ENCODE results near the gene CROCC2. TPM values are rescaled to one million over a fixed set of nuclear protein-coding genes. Genes with fewer than 3 reads are reported as not detected.
A peak's percentile ranks its signal among the peaks of the same experiment; 100 is the strongest.

CROCC2 gene
- total and polyA plus RNA-seq, 2 of the 13 experiments (the other 11 are each of a cell fraction or from before 2014, with no cell fraction given): not detected

GRCh38 chr2:240966906-240967680 is 61.0 kb downstream of the CROCC2 start (continued):
- TF ChIP-seq, protein P1, sequence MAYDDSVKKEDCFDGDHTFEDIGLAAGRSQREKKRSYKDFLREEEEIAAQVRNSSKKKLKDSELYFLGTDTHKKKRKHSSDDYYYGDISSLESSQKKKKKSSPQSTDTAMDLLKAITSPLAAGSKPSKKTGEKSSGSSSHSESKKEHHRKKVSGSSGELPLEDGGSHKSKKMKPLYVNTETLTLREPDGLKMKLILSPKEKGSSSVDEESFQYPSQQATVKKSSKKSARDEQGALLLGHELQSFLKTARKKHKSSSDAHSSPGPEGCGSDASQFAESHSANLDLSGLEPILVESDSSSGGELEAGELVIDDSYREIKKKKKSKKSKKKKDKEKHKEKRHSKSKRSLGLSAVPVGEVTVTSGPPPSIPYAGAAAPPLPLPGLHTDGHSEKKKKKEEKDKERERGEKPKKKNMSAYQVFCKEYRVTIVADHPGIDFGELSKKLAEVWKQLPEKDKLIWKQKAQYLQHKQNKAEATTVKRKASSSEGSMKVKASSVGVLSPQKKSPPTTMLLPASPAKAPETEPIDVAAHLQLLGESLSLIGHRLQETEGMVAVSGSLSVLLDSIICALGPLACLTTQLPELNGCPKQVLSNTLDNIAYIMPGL (CRISPR knock-in tag; IDR thresholded peaks at IDR 0.05; ENCODE audit: borderline replicate concordance in 1 of 2, low read depth in 1 of 2): peak in 1 of 2 experiments; percentile 66; a peak in 1 of 4 replicates
- TF ChIP-seq TFE3 (CRISPR knock-in tag; IDR thresholded peaks at IDR 0.05): no peak
- TF ChIP-seq, protein P2, sequence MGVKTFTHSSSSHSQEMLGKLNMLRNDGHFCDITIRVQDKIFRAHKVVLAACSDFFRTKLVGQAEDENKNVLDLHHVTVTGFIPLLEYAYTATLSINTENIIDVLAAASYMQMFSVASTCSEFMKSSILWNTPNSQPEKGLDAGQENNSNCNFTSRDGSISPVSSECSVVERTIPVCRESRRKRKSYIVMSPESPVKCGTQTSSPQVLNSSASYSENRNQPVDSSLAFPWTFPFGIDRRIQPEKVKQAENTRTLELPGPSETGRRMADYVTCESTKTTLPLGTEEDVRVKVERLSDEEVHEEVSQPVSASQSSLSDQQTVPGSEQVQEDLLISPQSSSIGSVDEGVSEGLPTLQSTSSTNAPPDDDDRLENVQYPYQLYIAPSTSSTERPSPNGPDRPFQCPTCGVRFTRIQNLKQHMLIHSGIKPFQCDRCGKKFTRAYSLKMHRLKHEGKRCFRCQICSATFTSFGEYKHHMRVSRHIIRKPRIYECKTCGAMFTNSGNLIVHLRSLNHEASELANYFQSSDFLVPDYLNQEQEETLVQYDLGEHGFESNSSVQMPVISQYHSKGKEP (CRISPR knock-in tag; IDR thresholded peaks at IDR 0.05): no peak
- no peak for TF ChIP-seq ZBTB43 (CRISPR knock-in tag; conservative IDR thresholded peaks at IDR 0.05)
- no peak for TF ChIP-seq MTERF4 (CRISPR knock-in tag; IDR thresholded peaks at IDR 0.05)
- no peak for TF ChIP-seq NFKBIZ (CRISPR knock-in tag; IDR thresholded peaks at IDR 0.05)
- TF ChIP-seq GTF2F1 (IDR thresholded peaks at IDR 0.05; ENCODE audit: low read length): no peak
- no peak for TF ChIP-seq DPF2 (CRISPR knock-in tag; IDR thresholded peaks at IDR 0.05; ENCODE audit: borderline replicate concordance, low read depth)
- TF ChIP-seq, protein P3, sequence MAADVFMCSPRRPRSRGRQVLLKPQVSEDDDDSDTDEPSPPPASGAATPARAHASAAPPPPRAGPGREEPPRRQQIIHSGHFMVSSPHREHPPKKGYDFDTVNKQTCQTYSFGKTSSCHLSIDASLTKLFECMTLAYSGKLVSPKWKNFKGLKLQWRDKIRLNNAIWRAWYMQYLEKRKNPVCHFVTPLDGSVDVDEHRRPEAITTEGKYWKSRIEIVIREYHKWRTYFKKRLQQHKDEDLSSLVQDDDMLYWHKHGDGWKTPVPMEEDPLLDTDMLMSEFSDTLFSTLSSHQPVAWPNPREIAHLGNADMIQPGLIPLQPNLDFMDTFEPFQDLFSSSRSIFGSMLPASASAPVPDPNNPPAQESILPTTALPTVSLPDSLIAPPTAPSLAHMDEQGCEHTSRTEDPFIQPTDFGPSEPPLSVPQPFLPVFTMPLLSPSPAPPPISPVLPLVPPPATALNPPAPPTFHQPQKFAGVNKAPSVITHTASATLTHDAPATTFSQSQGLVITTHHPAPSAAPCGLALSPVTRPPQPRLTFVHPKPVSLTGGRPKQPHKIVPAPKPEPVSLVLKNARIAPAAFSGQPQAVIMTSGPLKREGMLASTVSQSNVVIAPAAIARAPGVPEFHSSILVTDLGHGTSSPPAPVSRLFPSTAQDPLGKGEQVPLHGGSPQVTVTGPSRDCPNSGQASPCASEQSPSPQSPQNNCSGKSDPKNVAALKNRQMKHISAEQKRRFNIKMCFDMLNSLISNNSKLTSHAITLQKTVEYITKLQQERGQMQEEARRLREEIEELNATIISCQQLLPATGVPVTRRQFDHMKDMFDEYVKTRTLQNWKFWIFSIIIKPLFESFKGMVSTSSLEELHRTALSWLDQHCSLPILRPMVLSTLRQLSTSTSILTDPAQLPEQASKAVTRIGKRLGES (CRISPR knock-in tag; IDR thresholded peaks at IDR 0.05; ENCODE audit: borderline replicate concordance): no peak
- TF ChIP-seq ZNF549 (CRISPR knock-in tag; IDR thresholded peaks at IDR 0.05): no peak
- no peak for TF ChIP-seq ZNF17 (CRISPR knock-in tag; IDR thresholded peaks at IDR 0.05)
- TF ChIP-seq, protein P4, sequence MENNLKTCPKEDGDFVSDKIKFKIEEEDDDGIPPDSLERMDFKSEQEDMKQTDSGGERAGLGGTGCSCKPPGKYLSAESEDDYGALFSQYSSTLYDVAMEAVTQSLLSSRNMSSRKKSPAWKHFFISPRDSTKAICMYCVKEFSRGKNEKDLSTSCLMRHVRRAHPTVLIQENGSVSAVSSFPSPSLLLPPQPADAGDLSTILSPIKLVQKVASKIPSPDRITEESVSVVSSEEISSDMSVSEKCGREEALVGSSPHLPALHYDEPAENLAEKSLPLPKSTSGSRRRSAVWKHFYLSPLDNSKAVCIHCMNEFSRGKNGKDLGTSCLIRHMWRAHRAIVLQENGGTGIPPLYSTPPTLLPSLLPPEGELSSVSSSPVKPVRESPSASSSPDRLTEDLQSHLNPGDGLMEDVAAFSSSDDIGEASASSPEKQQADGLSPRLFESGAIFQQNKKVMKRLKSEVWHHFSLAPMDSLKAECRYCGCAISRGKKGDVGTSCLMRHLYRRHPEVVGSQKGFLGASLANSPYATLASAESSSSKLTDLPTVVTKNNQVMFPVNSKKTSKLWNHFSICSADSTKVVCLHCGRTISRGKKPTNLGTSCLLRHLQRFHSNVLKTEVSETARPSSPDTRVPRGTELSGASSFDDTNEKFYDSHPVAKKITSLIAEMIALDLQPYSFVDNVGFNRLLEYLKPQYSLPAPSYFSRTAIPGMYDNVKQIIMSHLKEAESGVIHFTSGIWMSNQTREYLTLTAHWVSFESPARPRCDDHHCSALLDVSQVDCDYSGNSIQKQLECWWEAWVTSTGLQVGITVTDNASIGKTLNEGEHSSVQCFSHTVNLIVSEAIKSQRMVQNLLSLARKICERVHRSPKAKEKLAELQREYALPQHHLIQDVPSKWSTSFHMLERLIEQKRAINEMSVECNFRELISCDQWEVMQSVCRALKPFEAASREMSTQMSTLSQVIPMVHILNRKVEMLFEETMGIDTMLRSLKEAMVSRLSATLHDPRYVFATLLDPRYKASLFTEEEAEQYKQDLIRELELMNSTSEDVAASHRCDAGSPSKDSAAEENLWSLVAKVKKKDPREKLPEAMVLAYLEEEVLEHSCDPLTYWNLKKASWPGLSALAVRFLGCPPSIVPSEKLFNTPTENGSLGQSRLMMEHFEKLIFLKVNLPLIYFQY (CRISPR knock-in tag; IDR thresholded peaks at IDR 0.05; ENCODE audit: borderline replicate concordance): no peak

All from HepG2 (cell line).